HG03280 (cell line): Measurements from ENCODE around the gene ARHGEF2.
"Not testable (repeated sequence)": the region's sequence is repeated elsewhere in the genome, so short reads cannot be mapped to it uniquely, and the experiment has no call there.

Experiments used
- ATAC-seq: cut with Tn5 transposase; IDR thresholded peaks from one replicate; pipeline ENCODE4 v1.9.1; 2021; ENCODE audit warnings: mild to moderate bottlenecking, moderate library complexity; ENCODE audit not compliant: unreplicated experiment

The ARHGEF2 gene

DNA sequence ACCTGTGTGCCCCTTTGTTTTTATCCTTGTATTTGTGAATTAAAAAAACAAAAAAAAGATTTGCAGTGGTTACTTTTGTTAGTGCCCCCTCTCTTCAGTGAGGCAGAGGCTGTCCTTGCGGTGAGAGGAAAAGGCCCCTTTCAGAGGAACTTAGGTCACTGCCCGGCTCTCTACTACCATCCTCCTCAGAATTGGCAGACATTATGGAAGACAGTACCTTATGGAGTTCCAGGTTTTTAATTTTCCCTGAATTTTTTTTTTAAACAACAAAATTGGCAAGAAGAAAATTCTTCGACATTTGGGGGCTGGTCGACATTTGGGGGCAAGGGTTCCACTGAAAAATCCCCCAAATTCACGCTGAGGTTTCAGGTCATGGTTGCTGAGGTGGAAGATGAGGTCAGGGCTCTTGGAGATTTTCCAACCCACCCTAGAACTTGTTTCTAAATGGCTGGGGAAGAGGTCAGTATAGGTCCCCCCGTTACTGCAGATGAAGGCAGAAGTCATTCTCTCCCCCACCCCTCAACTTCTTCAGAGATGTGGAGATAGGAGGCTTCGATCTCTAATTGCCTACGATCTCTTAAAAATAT lies 31.6 kb downstream of the ARHGEF2 start:
- ATAC-seq: peak; percentile 29

DNA sequence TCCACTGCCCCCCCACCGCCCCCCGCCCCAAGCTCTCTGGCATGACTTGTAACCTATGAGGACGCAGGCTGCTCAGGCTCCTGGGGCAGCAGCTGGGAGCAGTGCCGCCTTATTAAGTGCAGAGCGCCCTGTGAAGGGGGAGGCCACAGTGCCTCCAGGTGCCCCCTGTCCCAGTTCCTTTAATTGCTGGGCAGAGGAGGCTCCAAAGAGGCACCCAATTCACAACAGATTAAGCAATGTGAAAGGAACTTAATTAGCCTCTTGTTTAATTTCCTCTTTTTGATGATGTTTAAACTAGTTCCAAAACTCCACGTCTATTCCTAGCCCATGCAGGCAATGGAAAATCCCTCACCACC lies 33.9 kb downstream of the ARHGEF2 start:
- no peak for ATAC-seq

DNA sequence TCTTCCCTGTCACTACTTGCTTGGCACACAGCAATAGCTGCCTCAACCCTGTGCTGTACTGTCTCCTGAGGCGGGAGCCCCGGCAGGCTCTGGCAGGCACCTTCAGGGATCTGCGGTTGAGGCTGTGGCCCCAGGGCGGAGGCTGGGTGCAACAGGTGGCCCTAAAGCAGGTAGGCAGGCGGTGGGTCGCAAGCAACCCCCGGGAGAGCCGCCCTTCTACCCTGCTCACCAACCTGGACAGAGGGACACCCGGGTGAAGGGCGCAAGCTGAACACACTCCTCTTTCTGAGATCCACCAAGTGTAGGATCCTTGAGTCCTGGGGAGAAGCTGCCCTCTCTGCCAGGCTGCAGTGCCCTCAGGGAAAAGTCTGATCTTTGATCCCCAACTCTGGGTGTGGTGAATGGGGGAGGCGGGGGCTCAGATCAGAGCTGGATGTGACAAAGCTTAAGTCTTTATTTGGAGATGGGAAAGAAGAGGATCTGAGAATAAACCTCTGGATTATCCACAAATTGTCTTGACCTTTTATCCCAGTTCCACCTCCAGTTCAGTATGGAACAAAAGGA lies 35.7 kb downstream of the ARHGEF2 start:
- ATAC-seq: no peak

DNA sequence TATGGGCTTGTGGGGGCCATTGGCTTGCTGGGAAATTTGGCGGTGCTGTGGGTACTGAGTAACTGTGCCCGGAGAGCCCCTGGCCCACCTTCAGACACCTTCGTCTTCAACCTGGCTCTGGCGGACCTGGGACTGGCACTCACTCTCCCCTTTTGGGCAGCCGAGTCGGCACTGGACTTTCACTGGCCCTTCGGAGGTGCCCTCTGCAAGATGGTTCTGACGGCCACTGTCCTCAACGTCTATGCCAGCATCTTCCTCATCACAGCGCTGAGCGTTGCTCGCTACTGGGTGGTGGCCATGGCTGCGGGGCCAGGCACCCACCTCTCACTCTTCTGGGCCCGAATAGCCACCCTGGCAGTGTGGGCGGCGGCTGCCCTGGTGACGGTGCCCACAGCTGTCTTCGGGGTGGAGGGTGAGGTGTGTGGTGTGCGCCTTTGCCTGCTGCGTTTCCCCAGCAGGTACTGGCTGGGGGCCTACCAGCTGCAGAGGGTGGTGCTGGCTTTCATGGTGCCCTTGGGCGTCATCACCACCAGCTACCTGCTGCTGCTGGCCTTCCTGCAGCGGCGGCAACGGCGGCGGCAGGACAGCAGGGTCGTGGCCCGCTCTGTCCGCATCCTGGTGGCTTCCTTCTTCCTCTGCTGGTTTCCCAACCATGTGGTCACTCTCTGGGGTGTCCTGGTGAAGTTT lies 36.4 kb downstream of the ARHGEF2 start:
- no peak for ATAC-seq

DNA sequence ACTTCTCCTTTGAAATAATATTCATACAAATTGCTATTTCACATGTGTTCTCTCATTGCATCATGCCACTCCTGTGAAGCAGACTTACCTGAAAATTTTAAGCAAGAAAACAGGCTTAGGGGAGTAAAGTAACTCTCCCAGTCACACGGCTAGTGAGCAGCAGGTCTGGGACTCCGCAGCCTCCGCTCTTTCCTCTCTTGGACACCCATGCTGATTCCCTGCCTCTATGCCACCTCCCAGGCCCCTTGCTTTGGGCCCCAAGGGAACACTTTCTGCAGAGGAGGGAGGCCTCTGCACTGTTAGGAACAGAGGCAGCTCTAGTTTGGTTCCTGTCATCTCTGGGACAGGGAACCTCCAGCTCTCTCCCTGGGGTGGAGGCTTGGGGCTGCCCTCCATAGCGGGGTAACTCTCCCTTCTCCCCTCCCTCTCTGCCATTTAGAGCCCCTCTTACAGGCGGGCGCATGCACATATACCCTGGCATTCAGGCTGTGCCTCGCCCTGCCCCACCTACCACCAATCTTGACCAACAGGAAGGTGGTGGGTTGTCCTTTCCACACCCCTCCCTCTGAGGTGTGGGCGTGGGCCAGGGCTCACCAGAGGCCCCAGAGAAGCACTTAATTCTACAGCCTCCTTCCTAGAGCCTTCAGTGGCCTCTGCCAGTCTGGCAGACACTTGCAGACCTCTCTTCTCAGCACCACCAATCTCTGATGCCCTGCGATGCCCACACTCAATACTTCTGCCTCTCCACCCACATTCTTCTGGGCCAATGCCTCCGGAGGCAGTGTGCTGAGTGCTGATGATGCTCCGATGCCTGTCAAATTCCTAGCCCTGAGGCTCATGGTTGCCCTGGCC lies 37.1 kb downstream of the ARHGEF2 start, which contains the start of gene RXFP4:
RXFP4 (plus strand) TSS at position 646 of the 852 bp plus-strand sequence; CDS start at position 718, 72 bp downstream.
- no peak for ATAC-seq

DNA sequence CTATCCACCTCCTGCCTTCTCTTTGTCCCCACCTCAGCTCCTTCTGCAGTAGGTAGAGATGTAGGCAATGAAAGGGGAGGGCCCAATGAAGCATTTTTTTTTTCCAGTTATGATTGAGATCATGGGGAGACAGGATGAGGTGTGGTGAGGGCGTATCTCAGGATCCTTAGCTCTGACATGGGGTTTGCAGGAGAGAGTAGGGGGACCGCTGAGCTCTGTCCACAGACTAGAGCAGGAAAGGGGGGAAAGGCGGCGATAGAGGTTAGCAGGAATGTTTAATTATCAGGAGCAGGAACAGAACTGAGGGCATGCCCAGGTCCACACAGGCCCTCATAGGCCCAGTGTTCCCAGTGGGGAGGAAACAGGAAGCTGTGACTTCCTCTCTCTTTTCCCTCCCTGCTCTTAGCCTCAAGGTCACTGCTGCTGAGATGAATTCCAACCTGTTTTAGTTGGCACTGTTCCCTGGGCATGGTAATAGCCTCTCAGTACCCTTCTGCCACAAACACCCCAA lies 37.8 kb downstream of the ARHGEF2 start:
- no peak for ATAC-seq

- ATAC-seq: no peak
Measured at GRCh38 chr1:155938220-155938627, 40.1 kb downstream of the ARHGEF2 start.

DNA sequence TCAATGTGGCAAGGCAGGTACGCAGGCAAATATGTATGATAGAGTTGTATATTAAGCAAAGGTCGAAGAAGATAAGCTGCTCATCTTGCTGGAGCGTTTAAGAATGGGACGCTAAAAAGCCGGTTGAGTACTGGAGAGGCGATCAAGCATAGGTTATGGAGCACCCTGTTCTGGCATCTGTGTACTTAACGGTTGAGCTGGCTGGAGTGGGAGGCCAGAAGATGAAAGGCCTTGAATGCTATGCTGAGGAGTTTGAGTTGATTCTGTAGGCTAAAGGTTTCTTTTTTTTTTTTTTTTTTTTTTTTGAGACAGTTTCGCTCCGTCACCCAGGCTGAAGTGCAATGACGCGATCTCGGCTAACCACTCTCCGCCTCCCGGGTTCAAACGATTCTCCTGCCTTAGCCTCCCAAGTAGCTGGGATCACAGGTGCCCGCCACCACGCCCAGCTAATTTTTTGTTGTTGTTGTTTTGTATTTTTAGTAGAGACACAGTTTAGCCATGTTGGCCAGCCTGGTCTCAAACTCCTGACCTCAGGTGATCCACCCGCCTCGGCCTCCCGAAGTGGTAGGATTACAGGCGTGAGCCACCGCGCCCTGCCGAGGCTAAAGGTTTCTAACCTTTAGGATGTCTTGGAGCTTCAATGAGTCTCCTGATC lies 43.3 kb downstream of the ARHGEF2 start:
- ATAC-seq: no peak

GRCh38 chr1:155934097-155934935 lies 44.0 kb downstream of the ARHGEF2 start, which contains the start of gene KHDC4:
TSS of gene KHDC4 (minus strand) at chr1:155934413. CDS start at chr1:155934373, 40 bp downstream.
- peak; percentile 95 for ATAC-seq

- ATAC-seq: no peak
Measured at GRCh38 chr1:155933591-155934096, 44.7 kb downstream of the ARHGEF2 start.

DNA sequence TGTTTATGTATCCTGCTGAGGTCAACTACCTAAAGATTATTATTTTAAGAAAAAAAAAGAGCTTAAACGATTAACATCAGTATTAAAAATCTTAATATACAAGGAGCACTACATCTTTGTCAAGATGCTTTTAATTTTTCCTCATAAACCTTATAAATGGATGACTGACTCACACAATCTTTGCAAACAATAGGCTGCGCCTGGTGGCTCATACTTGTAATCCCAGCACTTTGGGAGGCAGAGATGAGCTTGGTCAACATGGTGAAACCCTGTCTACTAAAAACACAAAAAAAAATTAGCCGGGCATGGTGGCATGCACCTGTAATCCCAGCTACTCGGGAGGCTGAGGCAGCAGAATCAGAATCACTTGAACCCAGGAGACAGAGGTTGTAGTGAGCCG lies 45.9 kb downstream of the ARHGEF2 start:
- no peak for ATAC-seq

DNA sequence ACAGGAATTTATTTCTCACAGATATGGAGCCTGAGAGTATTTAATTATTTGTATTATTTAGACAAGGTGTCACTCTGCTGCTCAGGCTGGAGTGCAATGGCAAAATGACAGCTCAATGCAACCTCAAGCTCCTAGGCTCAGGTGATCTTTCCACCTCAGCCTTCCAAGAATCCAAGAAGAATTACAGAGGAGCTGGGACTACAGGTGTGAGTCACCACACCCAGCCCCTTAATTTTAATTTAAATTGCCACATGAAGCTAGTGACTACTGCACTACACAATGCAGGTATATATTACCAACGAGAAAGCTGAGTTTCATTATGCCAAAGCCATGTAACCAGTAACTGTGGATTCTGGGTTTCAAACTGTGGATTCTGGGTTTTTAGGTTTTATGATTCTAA lies 46.3 kb downstream of the ARHGEF2 start:
- no peak for ATAC-seq

GRCh38 chr1:155931332-155932038 lies 46.9 kb downstream of the ARHGEF2 start:
- no peak for ATAC-seq

DNA sequence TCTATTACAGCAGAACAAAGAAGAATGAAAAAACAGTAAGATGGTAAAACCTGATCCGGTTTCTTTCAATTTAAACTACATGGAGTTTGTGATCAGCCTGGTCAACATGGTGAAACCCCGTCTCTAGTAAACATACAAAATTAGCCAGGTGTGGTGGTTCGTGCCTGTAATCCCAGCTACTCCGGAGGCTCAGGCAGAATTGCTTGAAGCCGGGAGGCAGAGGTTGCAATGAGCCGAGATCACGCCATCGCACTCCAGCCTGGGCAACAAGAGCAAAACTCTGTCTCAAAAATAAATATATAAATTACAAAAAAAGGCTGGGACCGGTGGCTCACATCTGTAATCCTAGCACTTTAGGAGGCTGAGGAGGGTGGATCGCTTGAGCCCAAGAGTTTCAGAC lies 47.6 kb downstream of the ARHGEF2 start:
- not testable (repeated sequence) for ATAC-seq

DNA sequence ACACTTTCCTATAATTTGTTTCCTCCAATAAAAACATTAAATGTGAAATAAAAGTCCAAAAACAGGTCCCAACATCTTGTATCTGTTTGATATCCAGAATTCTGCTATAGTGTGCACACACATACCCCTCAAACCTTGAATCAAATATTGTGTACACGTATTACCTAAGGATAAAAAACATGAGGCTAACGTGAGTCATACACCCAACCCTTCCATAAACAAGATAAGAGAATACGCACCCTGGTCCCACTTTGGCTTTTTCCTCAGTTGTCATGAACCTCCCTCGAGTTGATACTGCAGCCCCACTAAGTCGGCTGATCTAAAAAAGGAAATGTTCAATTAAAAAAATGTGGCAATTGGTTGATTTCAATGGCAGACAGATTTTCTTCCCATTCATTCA lies 49.3 kb downstream of the ARHGEF2 start:
- no peak for ATAC-seq

GRCh38 chr1:155925506-155925905 lies 52.8 kb downstream of the ARHGEF2 start:
- no peak for ATAC-seq

DNA sequence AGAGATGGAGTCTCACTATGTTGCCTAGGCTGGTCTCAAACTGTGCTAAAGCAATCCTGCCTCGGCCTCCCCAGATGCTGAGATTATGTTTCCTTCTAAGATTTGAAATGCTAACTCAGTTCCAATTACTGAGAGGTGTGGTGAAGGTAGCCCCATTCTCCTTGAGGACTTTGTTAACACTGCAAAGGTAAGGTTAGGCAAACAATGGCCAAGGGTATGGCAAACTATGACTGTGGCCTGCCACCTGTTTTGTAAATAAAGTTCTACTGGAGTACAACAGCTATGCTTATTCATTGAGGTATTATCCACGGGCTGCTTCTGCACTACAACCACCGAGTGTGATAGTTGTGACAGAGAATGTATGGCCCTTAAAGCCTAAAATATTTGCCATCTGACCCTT lies 57.6 kb downstream of the ARHGEF2 start:
- ATAC-seq: no peak

GRCh38 chr1:155919801-155920200 lies 58.5 kb downstream of the ARHGEF2 start:
- ATAC-seq: no peak

GRCh38 chr1:155918660-155919059 lies 59.7 kb downstream of the ARHGEF2 start:
- ATAC-seq: no peak
